GM18517 (cell line): Measurements from ENCODE around the gene PDSS1.

Experiments
- ATAC-seq: cut with Tn5 transposase; IDR thresholded peaks from one replicate; pipeline ENCODE4 v1.9.1; 2021; ENCODE audit warnings: mild to moderate bottlenecking, moderate library complexity; ENCODE audit not compliant: unreplicated experiment

The PDSS1 gene

DNA sequence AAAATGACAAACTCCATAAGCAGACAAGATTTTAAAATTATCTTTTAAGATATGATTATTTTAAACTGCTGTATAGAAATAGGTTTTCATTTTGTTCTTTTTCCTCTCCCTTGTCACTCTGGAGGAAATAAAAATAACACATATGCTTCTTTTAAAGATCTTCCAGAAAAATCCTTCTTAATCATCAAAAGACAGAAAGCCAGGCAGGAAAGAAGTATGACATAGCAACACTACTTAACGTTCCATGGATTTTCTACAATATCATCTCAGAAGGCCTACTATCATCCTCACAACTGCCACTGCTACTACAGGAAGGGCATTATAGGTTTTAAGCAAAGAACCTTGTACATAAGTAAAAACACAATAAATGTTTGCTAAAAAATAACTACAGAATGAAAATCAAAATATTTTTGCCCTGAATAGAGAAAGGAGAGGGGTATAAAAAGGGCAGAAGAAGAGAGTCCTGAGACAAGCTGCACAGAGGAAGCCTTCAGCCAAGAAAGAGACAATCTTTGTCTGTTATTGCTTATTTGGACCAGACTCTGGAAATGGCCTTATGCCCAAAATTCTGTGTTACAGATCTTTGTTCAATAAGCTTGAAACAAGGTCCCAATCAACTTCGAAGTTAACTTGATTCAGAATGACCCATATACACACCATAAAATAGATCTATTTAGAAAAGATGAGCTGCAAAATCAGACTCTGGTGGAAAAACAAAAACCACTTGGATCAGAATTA lies 95.4 kb downstream of the PDSS1 start:
- no peak for ATAC-seq
